Stimulated activated naive CD8-positive, alpha-beta T cell treated with anti-CD3 and anti-CD28 coated beads, Interleukin-15, Interleukin-2, amounts not matched to agents 100 ng/mL and 50 ng/mL, for 24 hours (primary cell): Measurements from ENCODE around the gene GIMAP8.
A peak's percentile ranks its signal among the peaks of the same experiment; 100 is the strongest.
"Not testable (repeated sequence)": the region's sequence is repeated elsewhere in the genome, so short reads cannot be mapped to it uniquely, and the experiment has no call there.

Experiments
- H3K27ac Mint-ChIP-seq: one replicate; pipeline ENCODE4 v1.8.0; 2021; ENCODE audit warnings: mild to moderate bottlenecking, mixed read lengths
- H3K27me3 Mint-ChIP-seq: one replicate; pipeline ENCODE4 v1.8.0; 2021; ENCODE audit warnings: mixed read lengths
- H3K36me3 Mint-ChIP-seq: one replicate; pipeline ENCODE4 v1.8.0; 2021; ENCODE audit warnings: low read depth, mixed read lengths
- H3K4me1 Mint-ChIP-seq: one replicate; pipeline ENCODE4 v1.8.0; 2021; ENCODE audit warnings: low read depth, mixed read lengths
- H3K4me3 Mint-ChIP-seq: one replicate; pipeline ENCODE4 v1.8.0; 2021; ENCODE audit warnings: mild to moderate bottlenecking, mixed read lengths
- H3K9me3 Mint-ChIP-seq: one replicate; pipeline ENCODE4 v1.8.0; 2021; ENCODE audit warnings: mixed read lengths

GIMAP8 gene

GRCh38 chr7:150443793-150444540 is 6.5 kb upstream of the GIMAP8 start:
- Mint-ChIP-seq H3K36me3 (peaks cover 8% of the 10 kb centered on the region), H3K27me3 (no peaks in the 10 kb centered on the region), H3K9me3 (peaks cover 13% of the 10 kb centered on the region), H3K4me3 (no peak overlapping the region), H3K27ac (no peak overlapping the region), H3K4me1 (peaks cover 46% of the 10 kb centered on the region)

GRCh38 chr7:150444674-150445365 is 5.6 kb upstream of the GIMAP8 start:
- Mint-ChIP-seq H3K9me3 (peaks cover 13% of the 10 kb centered on the region), H3K27ac (no peak overlapping the region), H3K36me3 (peaks cover 8% of the 10 kb centered on the region), H3K4me1 (peaks cover 46% of the 10 kb centered on the region), H3K27me3 (no peaks in the 10 kb centered on the region), H3K4me3 (no peak overlapping the region)

DNA sequence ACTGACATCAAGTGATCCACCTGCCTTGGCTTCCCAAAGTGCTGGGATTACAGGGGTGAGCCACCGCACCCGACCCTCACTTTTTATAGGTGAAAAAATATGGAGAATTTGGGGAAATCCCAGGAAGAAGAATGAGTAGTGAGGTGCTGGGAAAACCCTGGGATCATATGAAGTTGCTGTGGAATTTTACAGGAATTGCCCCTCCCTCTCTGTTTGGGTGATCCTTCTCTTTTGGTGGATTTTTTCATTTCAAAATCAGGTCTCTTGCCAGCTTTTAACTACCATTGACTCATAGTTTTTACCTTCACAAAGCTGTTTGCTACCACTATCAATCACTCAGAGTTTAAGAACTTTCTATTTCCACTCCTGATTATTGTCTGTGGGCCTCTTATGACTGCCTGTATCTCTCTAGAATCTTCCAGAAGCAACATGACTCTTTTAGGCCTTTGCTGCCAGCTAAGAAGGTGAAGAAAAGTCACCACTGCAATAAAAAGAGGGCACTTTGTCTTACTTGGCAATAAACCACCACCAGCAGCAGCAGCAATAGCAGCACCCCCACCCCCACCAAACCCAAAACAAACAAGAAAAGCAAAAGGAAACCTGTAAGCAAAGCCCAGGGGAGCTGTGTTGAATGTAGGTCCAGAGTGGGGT is 4.0 kb upstream of the GIMAP8 start:
- peaks cover 52% of the 10 kb centered on the region for H3K4me1 Mint-ChIP-seq
- H3K36me3 Mint-ChIP-seq, result peaks cover 5% of the 10 kb centered on the region
- H3K4me3 Mint-ChIP-seq, result no peak overlapping the region
- H3K27ac Mint-ChIP-seq, result no peak overlapping the region
- no peaks in the 10 kb centered on the region for H3K27me3 Mint-ChIP-seq
- peaks cover 10% of the 10 kb centered on the region for H3K9me3 Mint-ChIP-seq

- Mint-ChIP-seq H3K27ac (peak overlapping the region; percentile 92), H3K9me3 (no peaks in the 10 kb centered on the region), H3K4me1 (peaks cover 58% of the 10 kb centered on the region), H3K4me3 (peak overlapping the region; percentile 91), H3K36me3 (no peaks in the 10 kb centered on the region), H3K27me3 (no peaks in the 10 kb centered on the region)
Measured at GRCh38 chr7:150447966-150448788, 2.3 kb upstream of the GIMAP8 start.

DNA sequence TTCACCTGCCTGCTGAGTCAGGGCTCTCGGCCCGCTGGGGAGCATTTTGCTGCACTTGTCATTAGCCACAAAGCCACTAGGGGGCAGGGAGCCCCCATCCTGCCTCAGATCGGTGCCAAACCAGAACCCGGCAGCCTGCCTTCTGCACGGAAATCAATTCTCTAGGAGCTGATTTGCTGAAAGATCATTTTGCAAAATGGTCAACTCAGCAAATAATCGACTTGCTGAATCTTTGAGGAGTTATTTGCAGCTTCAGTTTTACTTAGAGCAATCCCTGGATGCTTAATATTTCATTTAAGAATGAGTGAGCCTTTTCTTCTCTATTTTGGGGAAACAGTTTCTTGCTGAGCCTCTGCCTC is 1.7 kb upstream of the GIMAP8 start:
- Mint-ChIP-seq H3K27ac (peak overlapping the region; percentile 92), H3K4me1 (peaks cover 64% of the 10 kb centered on the region), H3K4me3 (peak overlapping the region; percentile 91), H3K9me3 (no peaks in the 10 kb centered on the region), H3K36me3 (peaks cover 5% of the 10 kb centered on the region), H3K27me3 (no peaks in the 10 kb centered on the region)

DNA sequence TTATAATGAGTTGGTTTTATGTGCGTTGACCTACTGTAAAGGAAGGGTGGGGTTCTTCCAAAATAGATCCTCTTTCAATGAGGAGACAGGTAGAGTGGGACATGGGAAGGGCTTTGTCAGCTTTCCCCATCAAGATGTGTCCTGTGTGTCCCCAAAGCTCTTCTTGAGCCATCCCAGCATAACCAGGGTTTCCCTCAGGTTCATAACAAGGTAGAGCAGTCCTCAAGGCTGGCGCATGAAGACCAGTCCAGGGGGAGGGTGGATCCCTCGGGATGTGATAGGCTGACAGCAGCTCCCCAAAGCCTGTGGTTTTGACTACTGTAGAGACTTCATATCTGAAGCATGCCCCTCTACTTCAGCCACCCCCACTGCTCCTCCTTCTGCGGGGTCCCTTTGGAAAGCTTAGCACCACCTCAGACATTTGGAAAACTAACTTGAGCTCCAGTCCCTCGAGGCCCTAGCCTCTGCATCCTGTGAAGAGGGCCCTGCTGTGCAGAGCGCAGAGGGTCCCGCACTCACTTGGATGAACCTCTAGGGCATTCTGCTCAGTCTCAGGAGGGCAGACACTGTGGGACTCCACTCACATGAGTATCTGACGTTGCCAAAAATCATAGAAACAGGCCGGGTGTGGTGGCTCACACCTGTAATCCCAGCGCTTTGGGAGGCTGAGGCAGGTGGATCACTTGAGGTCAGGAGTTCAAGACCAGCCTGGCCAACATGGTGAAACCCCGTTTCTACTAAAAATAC is 1.1 kb upstream of the GIMAP8 start:
- Mint-ChIP-seq H3K27ac (peak overlapping the region; percentile 92), H3K27me3 (no peaks in the 10 kb centered on the region), H3K4me3 (peak overlapping the region; percentile 91), H3K4me1 (peaks cover 70% of the 10 kb centered on the region), H3K36me3 (peaks cover 11% of the 10 kb centered on the region), H3K9me3 (no peaks in the 10 kb centered on the region)

DNA sequence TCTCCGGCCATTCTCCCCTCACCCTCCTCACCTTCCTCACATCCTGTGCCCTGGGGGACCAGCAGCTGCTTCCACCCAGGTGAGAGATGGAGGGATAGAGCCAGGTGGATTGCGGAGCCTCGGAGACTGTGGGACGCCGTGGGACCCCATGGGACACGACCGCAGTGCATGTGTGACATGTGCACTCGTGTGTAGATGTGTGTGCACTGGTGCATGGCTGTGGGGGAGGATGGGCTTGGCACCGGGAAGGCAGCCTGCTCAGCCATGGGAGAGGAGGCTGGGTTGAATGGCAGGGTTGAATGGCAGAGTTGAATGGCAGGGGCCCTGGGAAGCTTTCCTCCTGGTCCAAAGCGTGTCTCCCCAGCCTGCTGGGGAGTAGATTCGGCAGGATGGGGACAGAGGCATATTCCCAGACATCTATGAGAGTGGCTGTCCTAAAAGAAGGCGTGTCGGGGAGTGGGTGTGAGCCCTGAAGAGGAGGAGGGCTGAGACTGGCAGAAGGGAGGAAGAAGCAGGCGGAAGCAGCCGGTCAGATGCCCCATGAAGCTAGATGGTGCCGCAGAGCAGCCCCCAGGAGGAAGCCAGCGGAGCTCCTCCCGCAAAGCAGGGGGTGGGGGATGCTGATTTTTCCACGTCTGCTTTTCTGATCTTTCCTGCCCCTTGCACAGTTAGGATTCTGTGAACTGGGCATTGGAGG is 815 bp downstream of the GIMAP8 start:
- H3K9me3 Mint-ChIP-seq, result peaks cover 5% of the 10 kb centered on the region
- H3K27ac Mint-ChIP-seq, result peak overlapping the region; percentile 92
- H3K36me3 Mint-ChIP-seq, result peaks cover 30% of the 10 kb centered on the region
- no peaks in the 10 kb centered on the region for H3K27me3 Mint-ChIP-seq
- peaks cover 74% of the 10 kb centered on the region for H3K4me1 Mint-ChIP-seq
- H3K4me3 Mint-ChIP-seq, result peak overlapping the region; percentile 91

GRCh38 chr7:150451833-150452461 is 1.5 kb downstream of the GIMAP8 start:
- Mint-ChIP-seq H3K27ac (peak overlapping the region; percentile 92), H3K27me3 (no peaks in the 10 kb centered on the region), H3K36me3 (peaks cover 33% of the 10 kb centered on the region), H3K4me1 (peaks cover 70% of the 10 kb centered on the region), H3K4me3 (peak overlapping the region; percentile 91), H3K9me3 (peaks cover 8% of the 10 kb centered on the region)

DNA sequence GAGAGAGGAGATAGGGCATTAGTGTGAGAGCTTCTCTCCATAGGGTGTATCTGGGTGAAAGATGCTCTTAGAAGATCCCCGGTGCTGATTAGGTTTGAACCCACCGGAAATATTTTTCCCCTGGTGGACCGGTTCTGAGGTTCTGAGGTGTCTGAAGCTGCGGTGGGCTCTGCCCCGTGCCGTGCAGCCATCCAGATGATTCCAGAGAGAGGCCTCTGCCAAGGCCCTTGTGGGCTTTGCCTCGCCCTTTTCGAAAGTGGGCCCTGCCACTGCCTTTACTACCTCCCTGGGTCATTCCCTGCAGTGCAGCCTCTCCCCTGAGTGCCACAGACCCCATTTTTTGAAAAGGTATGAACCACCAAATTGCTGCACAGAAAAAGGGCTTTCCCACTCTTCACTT is 2.8 kb downstream of the GIMAP8 start:
- Mint-ChIP-seq H3K27ac (peak overlapping the region; percentile 89), H3K36me3 (peaks cover 45% of the 10 kb centered on the region), H3K4me1 (peaks cover 64% of the 10 kb centered on the region), H3K4me3 (peak overlapping the region; percentile 91), H3K9me3 (peaks cover 8% of the 10 kb centered on the region), H3K27me3 (no peaks in the 10 kb centered on the region)

DNA sequence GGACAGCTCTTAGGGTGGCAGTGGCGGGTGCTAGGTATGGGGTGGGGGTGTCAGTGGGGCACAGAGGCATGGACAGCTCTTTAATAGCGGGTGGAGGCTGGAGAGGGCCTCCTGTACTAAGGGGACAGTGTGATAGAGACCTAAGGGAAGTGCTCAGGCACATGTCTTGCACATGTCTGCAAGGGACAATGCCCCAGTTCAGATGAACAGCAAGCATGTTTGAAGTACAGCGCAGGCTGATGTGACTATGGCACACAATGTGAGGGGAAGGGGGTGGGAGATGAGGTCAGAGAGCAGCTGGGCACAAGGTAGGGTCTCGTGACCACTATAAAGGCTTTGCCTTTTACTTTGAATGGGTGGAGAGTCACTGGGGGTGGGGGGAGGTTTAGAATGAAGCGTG is 3.5 kb downstream of the GIMAP8 start:
- Mint-ChIP-seq H3K36me3 (peaks cover 50% of the 10 kb centered on the region), H3K27me3 (no peaks in the 10 kb centered on the region)

GRCh38 chr7:150457064-150457463 is 6.6 kb downstream of the GIMAP8 start:
- H3K4me1 Mint-ChIP-seq, result peaks cover 28% of the 10 kb centered on the region
- H3K27ac Mint-ChIP-seq, H3K4me3 Mint-ChIP-seq, H3K27me3 Mint-ChIP-seq: not testable (repeated sequence)
- peaks cover 80% of the 10 kb centered on the region for H3K36me3 Mint-ChIP-seq
- peaks cover 27% of the 10 kb centered on the region for H3K9me3 Mint-ChIP-seq

More for the DNA sequence above, 3.5 kb downstream of the GIMAP8 start:
- Mint-ChIP-seq H3K4me1 (peaks cover 57% of the 10 kb centered on the region), H3K27ac (peak overlapping the region; percentile 89), H3K4me3 (peak overlapping the region; percentile 91), H3K9me3 (peaks cover 8% of the 10 kb centered on the region)

DNA sequence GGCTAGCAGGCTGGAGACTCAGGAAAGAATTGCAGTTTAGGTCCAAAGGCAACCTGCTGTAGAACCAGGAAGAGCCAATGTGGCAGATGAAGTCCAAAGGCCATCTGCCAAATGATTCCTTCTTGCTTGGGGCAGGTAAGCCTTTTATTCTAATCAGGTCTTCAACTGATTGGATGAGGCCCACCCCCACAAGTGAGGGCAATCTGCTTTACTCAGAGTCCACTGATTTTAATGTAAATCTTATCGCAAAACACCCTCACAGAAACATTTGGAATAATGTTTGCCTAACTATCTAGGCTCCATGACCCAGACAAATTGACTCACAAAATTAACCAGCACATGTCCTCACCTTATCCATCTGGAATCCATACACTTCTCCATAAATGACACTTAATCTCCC is 7.8 kb downstream of the GIMAP8 start:
- no peak overlapping the region for H3K4me3 Mint-ChIP-seq
- H3K27ac Mint-ChIP-seq, result no peak overlapping the region
- peaks cover 38% of the 10 kb centered on the region for H3K9me3 Mint-ChIP-seq

GRCh38 chr7:150458756-150459155 is 8.3 kb downstream of the GIMAP8 start:
- H3K27me3 Mint-ChIP-seq, result no peaks in the 10 kb centered on the region
- no peak overlapping the region for H3K4me3 Mint-ChIP-seq
- H3K36me3 Mint-ChIP-seq, result peaks cover 91% of the 10 kb centered on the region
- peaks cover 42% of the 10 kb centered on the region for H3K9me3 Mint-ChIP-seq
- no peak overlapping the region for H3K27ac Mint-ChIP-seq
- H3K4me1 Mint-ChIP-seq, result peaks cover 28% of the 10 kb centered on the region

More for the DNA sequence above, 7.8 kb downstream of the GIMAP8 start:
- peaks cover 28% of the 10 kb centered on the region for H3K4me1 Mint-ChIP-seq
- no peaks in the 10 kb centered on the region for H3K27me3 Mint-ChIP-seq
- peaks cover 92% of the 10 kb centered on the region for H3K36me3 Mint-ChIP-seq
